Right lobe of liver (tissue), 6 donors: ENCODE data around the gene ILDR2. TPM values are rescaled to one million over a fixed set of nuclear protein-coding genes. Genes with fewer than 3 reads are reported as not detected.

Source experiments
- ATAC-seq, 4 donors: fragments of 200-7000 bp; cut with Tn5 transposase; one replicate each; pipeline ENCODE4 v1.9.1; 2020; ENCODE audit warnings: mild to moderate bottlenecking in 4 of 4, moderate library complexity in 4 of 4
- DNase-seq, 3 donors: peaks; one replicate each; pipeline ENCODE4 v3.0.0-alpha.2; 2020
- H3K27ac ChIP-seq, 3 donors: fragments of 200-600 bp; one replicate each; pipeline ENCODE4 v1.8.0; 2022
- H3K27me3 ChIP-seq, 2 donors: fragments of 200-600 bp; one replicate each; pipeline ENCODE4 v1.8.0; 2022
- H3K36me3 ChIP-seq, 4 donors: fragments of 200-600 bp; sonication (generic) in 1 of 4; one replicate each; pipeline versions ENCODE4 v1.5.1 to v1.8.0; 2017 to 2022; ENCODE audit warnings: control low read depth in 1 of 4
- H3K4me1 ChIP-seq, 4 donors: fragments of 200-600 bp; sonication (generic) in 1 of 4; one replicate each; pipeline versions ENCODE4 v1.5.1 to v1.8.0; 2017 to 2022; ENCODE audit warnings: control low read depth in 1 of 4
- H3K4me3 ChIP-seq, 3 donors: fragments of 200-600 bp; one replicate each; pipeline ENCODE4 v1.8.0; 2022
- H3K9me3 ChIP-seq, 4 donors: fragments of 200-600 bp; sonication (generic) in 1 of 4; one replicate each; pipeline versions ENCODE4 v1.5.1 to v1.8.0; 2017 to 2022; ENCODE audit warnings: control low read depth in 1 of 4
- CTCF ChIP-seq, 4 donors: fragments of 200-600 bp in 3 of 4; fragments of 450-650 bp in 1 of 4; IDR thresholded peaks; one replicate each; pipeline versions ENCODE4 v1.5.1 to v1.8.0; 2016 to 2022; ENCODE audit warnings: antibody characterized with exemption in 4 of 4, mild to moderate bottlenecking in 2 of 4
- POLR2A ChIP-seq: fragments of 450-650 bp; IDR thresholded peaks from one replicate; pipeline ENCODE4 v1.6.1; 2017; ENCODE audit warnings: antibody characterized with exemption, mild to moderate bottlenecking
- WGBS: methylation state at CpG from one replicate; pipeline ENCODE4 v1.1.6; 2018; ENCODE audit warnings: low coverage, low lambda C conversion rate; ENCODE audit not compliant: insufficient coverage; ENCODE audit errors: missing lambda C conversion rate; 5-methylcytosine and 5-hydroxymethylcytosine counted together
- intact Hi-C, 2 donors: fragments of 100-400 bp; cut with DNase I; formaldehyde crosslinking; loops; one replicate each; pipeline versions ENCODE4 v1.11.2 to v1.14.1; 2022
- total RNA-seq, 6 experiments: library from RNA; depleted of rRNA in 2 of 6; stranded (reverse); fragments of >200 nt in 2 of 6; fragmentation: NEBNext Ultra II Directional in 3 of 6; extraction: Animal tissue kit (Norgen Biotek cat#: 25700) in 3 of 6; gene quantifications; one replicate each; pipeline versions ENCODE4 v1.1.0 to v1.2.4, GENCODE V29; 2016 to 2023
- donor health status: DM: no; HTN: yes; CAD: no.
- donor health status: DM: no; HTN: no; CAD: no.
- donor health status: DM: no; HTN: no; CAD: no.
- donor health status: DM: no; HTN: yes; CAD: no.
- donor health status: DM: no; HTN: yes; CAD: no.

The ILDR2 gene
- total RNA-seq, 6 experiments from 2014 or later = 1.4 to 3.7 (median 2.2) TPM

GRCh38 chr1:166981589-166981988 is 6.2 kb upstream of the ILDR2 start:
- intact Hi-C loops = no loop called here
- H3K27ac ChIP-seq = no peak overlapping the region
- no peak for ATAC-seq
- H3K4me3 ChIP-seq = no peak overlapping the region
- no peaks in the 10 kb centered on the region for H3K9me3 ChIP-seq
- 79% methylated on average over 1 of the region's 1 CpG for WGBS
- no peaks in the 10 kb centered on the region for H3K27me3 ChIP-seq
- H3K4me1 ChIP-seq = peaks cover 0 to 7% (median 0%) of the 10 kb centered on the region in 4 donors
- DNase-seq = no peak
- H3K36me3 ChIP-seq = no peaks in the 10 kb centered on the region
- TF ChIP-seq POLR2A (no peak), CTCF (IDR thresholded peaks at IDR 0.05) (no peak)

GRCh38 chr1:166980818-166981217 is 5.5 kb upstream of the ILDR2 start:
- WGBS = 87% methylated on average over 3 of the region's 3 CpGs
- ATAC-seq (peak; percentile 74 to 98 (median 86)), DNase-seq (no peak)
- intact Hi-C loops = no loop called here
- Histone ChIP-seq H3K4me3 (no peak overlapping the region), H3K4me1 (peaks cover 0 to 7% (median 0%) of the 10 kb centered on the region in 4 donors), H3K9me3 (no peaks in the 10 kb centered on the region), H3K36me3 (no peaks in the 10 kb centered on the region), H3K27me3 (no peaks in the 10 kb centered on the region), H3K27ac (no peak overlapping the region)
- no peak for TF ChIP-seq POLR2A
- no peak for TF ChIP-seq CTCF (IDR thresholded peaks at IDR 0.05)

- Histone ChIP-seq H3K4me1 (peaks cover 0 to 7% (median 0%) of the 10 kb centered on the region in 4 donors), H3K27ac (no peak overlapping the region), H3K27me3 (no peaks in the 10 kb centered on the region), H3K9me3 (no peaks in the 10 kb centered on the region), H3K36me3 (no peaks in the 10 kb centered on the region), H3K4me3 (no peak overlapping the region)
- ATAC-seq (no peak), DNase-seq (no peak)
- intact Hi-C loops = no loop called here
- TF ChIP-seq CTCF (IDR thresholded peaks at IDR 0.05) (no peak), POLR2A (no peak)
- no CpG with 5 or more reads among the region's 1 CpG for WGBS
These were observed 5.0 kb upstream of the ILDR2 start for GRCh38 chr1:166980383-166980782.

- DNase-seq = no peak
- no peaks in the 10 kb centered on the region for H3K9me3 ChIP-seq
These were observed 3.5 kb upstream of the ILDR2 start for GRCh38 chr1:166978821-166979220.

More at GRCh38 chr1:166978821-166979220, 3.5 kb upstream of the ILDR2 start:
- Histone ChIP-seq H3K27me3 (no peaks in the 10 kb centered on the region), H3K36me3 (no peaks in the 10 kb centered on the region), H3K27ac (no peak overlapping the region), H3K4me1 (peaks cover 0 to 7% (median 0%) of the 10 kb centered on the region in 4 donors), H3K4me3 (no peak overlapping the region)
- no peak for TF ChIP-seq POLR2A
- no peak for TF ChIP-seq CTCF (IDR thresholded peaks at IDR 0.05)
- 33% methylated on average over 1 of the region's 1 CpG for WGBS
- no peak for ATAC-seq
- intact Hi-C loops = loop anchor here (10.0 kb wide), 1 partner anchor 76 kb away; no protein-coding TSS in a partner anchor
